ENCODE measurements around the gene RHOBTB1. TPM values are rescaled to one million over a fixed set of nuclear protein-coding genes. Genes with fewer than 3 reads are reported as not detected.

The RHOBTB1 gene
- total and polyA plus RNA-seq, 9 of the 15 experiments (the other 6 are each of a cell fraction or from before 2014, with no cell fraction given), result 1.7 to 11.7 (median 9.3) TPM

DNA sequence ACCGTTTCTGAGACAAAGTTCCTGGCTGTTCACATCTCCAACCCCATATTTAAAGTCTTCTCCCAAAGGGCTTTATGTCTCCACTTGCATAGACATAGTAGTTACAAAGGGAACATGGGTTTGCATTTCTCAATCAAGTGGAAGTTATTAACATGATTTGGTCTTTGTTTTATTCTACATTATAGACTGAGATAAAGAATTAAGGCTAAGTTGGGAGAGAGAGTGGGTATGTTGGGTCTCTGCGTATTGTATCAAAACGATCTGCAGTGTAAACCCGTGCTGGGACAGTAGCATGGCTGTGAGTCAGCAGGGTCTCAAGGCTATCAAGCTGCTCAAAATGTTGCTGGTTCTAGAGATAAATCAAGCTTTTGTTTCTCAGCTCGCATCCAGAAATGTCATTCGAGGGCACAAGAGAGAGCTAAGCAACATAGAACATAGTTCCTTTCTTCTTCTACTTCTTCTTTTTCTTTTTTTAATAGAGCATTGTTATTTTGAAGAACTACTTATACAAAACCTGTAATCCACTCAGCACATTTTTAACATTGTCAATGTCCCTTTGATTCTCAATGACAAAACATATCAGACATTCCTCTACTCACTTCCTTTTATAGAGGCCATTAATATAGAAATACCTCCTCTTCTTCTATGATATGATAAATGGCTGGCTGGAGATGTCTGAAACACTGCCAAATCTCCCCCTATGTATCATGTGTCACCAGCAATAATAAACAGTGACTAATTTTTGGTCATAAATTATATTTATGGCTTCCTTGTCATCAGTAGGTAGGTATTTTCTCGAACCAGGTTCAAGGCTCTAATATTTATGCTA lies 34.5 kb upstream of the RHOBTB1 start (continued):
- TF ChIP-seq, protein P1, sequence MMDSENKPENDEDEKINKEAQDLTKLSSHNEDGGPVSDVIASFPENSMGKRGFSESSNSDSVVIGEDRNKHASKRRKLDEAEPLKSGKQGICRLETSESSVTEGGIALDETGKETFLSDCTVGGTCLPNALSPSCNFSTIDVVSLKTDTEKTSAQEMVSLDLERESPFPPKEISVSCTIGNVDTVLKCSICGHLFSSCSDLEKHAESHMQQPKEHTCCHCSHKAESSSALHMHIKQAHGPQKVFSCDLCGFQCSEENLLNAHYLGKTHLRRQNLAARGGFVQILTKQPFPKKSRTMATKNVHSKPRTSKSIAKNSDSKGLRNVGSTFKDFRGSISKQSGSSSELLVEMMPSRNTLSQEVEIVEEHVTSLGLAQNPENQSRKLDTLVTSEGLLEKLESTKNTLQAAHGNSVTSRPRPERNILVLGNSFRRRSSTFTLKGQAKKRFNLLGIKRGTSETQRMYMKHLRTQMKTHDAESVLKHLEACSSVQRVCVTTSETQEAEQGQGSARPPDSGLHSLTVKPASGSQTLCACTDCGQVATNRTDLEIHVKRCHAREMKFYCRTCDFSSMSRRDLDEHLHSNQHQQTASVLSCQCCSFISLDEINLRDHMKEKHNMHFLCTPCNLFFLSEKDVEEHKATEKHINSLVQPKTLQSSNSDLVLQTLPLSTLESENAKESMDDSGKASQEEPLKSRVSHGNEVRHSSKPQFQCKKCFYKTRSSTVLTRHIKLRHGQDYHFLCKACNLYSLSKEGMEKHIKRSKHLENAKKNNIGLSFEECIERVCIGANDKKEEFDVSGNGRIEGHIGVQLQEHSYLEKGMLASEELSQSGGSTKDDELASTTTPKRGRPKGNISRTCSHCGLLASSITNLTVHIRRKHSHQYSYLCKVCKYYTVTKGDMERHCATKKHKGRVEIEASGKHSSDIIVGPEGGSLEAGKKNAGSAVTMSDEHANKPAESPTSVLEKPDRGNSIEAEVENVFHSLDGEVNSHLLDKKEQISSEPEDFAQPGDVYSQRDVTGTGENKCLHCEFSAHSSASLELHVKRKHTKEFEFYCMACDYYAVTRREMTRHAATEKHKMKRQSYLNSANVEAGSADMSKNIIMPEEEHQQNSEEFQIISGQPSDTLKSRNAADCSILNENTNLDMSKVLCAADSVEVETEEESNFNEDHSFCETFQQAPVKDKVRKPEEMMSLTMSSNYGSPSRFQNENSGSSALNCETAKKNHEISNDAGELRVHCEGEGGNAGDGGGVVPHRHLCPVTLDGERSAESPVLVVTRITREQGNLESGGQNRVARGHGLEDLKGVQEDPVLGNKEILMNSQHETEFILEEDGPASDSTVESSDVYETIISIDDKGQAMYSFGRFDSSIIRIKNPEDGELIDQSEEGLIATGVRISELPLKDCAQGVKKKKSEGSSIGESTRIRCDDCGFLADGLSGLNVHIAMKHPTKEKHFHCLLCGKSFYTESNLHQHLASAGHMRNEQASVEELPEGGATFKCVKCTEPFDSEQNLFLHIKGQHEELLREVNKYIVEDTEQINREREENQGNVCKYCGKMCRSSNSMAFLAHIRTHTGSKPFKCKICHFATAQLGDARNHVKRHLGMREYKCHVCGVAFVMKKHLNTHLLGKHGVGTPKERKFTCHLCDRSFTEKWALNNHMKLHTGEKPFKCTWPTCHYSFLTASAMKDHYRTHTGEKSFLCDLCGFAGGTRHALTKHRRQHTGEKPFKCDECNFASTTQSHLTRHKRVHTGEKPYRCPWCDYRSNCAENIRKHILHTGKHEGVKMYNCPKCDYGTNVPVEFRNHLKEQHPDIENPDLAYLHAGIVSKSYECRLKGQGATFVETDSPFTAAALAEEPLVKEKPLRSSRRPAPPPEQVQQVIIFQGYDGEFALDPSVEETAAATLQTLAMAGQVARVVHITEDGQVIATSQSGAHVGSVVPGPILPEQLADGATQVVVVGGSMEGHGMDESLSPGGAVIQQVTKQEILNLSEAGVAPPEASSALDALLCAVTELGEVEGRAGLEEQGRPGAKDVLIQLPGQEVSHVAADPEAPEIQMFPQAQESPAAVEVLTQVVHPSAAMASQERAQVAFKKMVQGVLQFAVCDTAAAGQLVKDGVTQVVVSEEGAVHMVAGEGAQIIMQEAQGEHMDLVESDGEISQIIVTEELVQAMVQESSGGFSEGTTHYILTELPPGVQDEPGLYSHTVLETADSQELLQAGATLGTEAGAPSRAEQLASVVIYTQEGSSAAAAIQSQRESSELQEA (IDR thresholded peaks at IDR 0.05; ENCODE audit: low read depth), result no peak
- TF ChIP-seq ZNF324 (CRISPR knock-in tag; IDR thresholded peaks at IDR 0.05) (no peak), ARHGAP35 (IDR thresholded peaks at IDR 0.05; ENCODE audit: partially characterized antibody) (no peak), EWSR1 (IDR thresholded peaks at IDR 0.05; ENCODE audit: borderline replicate concordance, low read depth, partially characterized antibody) (no peak), PTBP1 (IDR thresholded peaks at IDR 0.05; ENCODE audit: low read depth, low read length) (no peak), XRCC5 (IDR thresholded peaks at IDR 0.05; ENCODE audit: low read depth, low read length) (no peak), ZNF57 (CRISPR knock-in tag; IDR thresholded peaks at IDR 0.05) (no peak), NCOA1 (IDR thresholded peaks at IDR 0.05; ENCODE audit: low read depth) (peak; percentile 92), EP300 (IDR thresholded peaks at IDR 0.05; ENCODE audit: low read length) (peak; percentile 98), POLR2A (conservative IDR thresholded peaks at IDR 0.05) (no peak; the same call in 1 of the 2 replicates), SNIP1 (IDR thresholded peaks at IDR 0.05; ENCODE audit: low read depth) (no peak), OTX1 (CRISPR knock-in tag; IDR thresholded peaks at IDR 0.05) (no peak), SMAD4 (CRISPR knock-in tag; conservative IDR thresholded peaks at IDR 0.05) (peak; percentile 87), PTTG1 (tag; IDR thresholded peaks at IDR 0.05; ENCODE audit: low read depth) (peak; percentile 70), RFX7 (CRISPR knock-in tag; IDR thresholded peaks at IDR 0.05) (no peak), SAFB2 (IDR thresholded peaks at IDR 0.05; ENCODE audit: borderline replicate concordance, low read depth, low read length, severe bottlenecking) (no peak)
- TF ChIP-seq, protein P2, sequence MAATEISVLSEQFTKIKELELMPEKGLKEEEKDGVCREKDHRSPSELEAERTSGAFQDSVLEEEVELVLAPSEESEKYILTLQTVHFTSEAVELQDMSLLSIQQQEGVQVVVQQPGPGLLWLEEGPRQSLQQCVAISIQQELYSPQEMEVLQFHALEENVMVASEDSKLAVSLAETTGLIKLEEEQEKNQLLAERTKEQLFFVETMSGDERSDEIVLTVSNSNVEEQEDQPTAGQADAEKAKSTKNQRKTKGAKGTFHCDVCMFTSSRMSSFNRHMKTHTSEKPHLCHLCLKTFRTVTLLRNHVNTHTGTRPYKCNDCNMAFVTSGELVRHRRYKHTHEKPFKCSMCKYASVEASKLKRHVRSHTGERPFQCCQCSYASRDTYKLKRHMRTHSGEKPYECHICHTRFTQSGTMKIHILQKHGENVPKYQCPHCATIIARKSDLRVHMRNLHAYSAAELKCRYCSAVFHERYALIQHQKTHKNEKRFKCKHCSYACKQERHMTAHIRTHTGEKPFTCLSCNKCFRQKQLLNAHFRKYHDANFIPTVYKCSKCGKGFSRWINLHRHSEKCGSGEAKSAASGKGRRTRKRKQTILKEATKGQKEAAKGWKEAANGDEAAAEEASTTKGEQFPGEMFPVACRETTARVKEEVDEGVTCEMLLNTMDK (IDR thresholded peaks at IDR 0.05; ENCODE audit: borderline replicate concordance, insufficient read depth, low read depth, low read length, poor library complexity, severe bottlenecking), result no peak
- TF ChIP-seq, protein P3, sequence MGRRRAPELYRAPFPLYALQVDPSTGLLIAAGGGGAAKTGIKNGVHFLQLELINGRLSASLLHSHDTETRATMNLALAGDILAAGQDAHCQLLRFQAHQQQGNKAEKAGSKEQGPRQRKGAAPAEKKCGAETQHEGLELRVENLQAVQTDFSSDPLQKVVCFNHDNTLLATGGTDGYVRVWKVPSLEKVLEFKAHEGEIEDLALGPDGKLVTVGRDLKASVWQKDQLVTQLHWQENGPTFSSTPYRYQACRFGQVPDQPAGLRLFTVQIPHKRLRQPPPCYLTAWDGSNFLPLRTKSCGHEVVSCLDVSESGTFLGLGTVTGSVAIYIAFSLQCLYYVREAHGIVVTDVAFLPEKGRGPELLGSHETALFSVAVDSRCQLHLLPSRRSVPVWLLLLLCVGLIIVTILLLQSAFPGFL (CRISPR knock-in tag; IDR thresholded peaks at IDR 0.05), result no peak

Data from K562 (cell line).